Astrocyte of the cerebellum (primary cell): ENCODE data around the gene TENT4B.

Source experiments
- DNase-seq: peaks from one replicate; pipeline ENCODE4 v3.0.0-alpha.2; 2011; ENCODE audit warnings: low read depth
- H3K4me3 ChIP-seq: 2 replicates; pipeline ENCODE4 v1.5.1; 2011; ENCODE audit warnings: mild to moderate bottlenecking, low read depth, low read length, moderate library complexity
- CTCF ChIP-seq: IDR thresholded peaks from 2 replicates; pipeline ENCODE4 v1.5.1; 2012; ENCODE audit warnings: low read length, low read depth, moderate library complexity, mild to moderate bottlenecking; ENCODE audit errors: missing control alignments
- in situ Hi-C: cut with HindIII; loops from 2 replicates; pipeline ENCODE4 v1.10.0; 2017; ENCODE audit warnings: low sequenced_read_pairs

Gene TENT4B

GRCh38 chr16:50256604-50257003, 103.5 kb downstream of the TENT4B start:
- TF ChIP-seq CTCF, result no peak
- DNase-seq, result no peak
- no peak overlapping the region for H3K4me3 ChIP-seq
- in situ Hi-C loops, result no loop called here

GRCh38 chr16:50257876-50258275, 104.8 kb downstream of the TENT4B start:
- TF ChIP-seq CTCF, result no peak
- no peak overlapping the region for H3K4me3 ChIP-seq
- no peak for DNase-seq
- in situ Hi-C loops, result no loop called here

GRCh38 chr16:50259334-50260205, 106.5 kb downstream of the TENT4B start:
- TF ChIP-seq CTCF, result no peak
- no peak overlapping the region for H3K4me3 ChIP-seq
- in situ Hi-C loops, result loop anchor here (5.0 kb wide), 1 partner anchor 43 kb away; no protein-coding TSS in a partner anchor
- DNase-seq, result no peak

GRCh38 chr16:50260206-50261159, 107.4 kb downstream of the TENT4B start:
- TF ChIP-seq CTCF, result no peak
- in situ Hi-C loops, result loop anchor here (5.0 kb wide), 1 partner anchor 42 kb away; no protein-coding TSS in a partner anchor
- no peak overlapping the region for H3K4me3 ChIP-seq
- DNase-seq, result no peak

GRCh38 chr16:50261160-50261706, 108.1 kb downstream of the TENT4B start:
- no peak for DNase-seq
- TF ChIP-seq CTCF, result no peak
- in situ Hi-C loops, result loop anchor here (5.0 kb wide), 1 partner anchor 41 kb away; no protein-coding TSS in a partner anchor
- H3K4me3 ChIP-seq, result no peak overlapping the region

- H3K4me3 ChIP-seq, result no peak overlapping the region
- no peak for DNase-seq
- no peak for TF ChIP-seq CTCF
- in situ Hi-C loops, result loop anchor here (5.0 kb wide), 1 partner anchor 41 kb away; no protein-coding TSS in a partner anchor
These were observed 108.7 kb downstream of the TENT4B start for GRCh38 chr16:50261707-50262235.
